HEK293T (cell line): ENCODE measurements around the gene SFTA2.

ENCODE experiments used
- CTCF ChIA-PET: fragments of 350-600 bp; formaldehyde crosslinking; extraction: SDS; loops from one replicate; lab custom pipeline; 2021; ENCODE audit warnings: antibody characterized with exemption, inconsistent platforms; lab: Yijun Ruan, JAX
- POLR2A ChIA-PET: fragments of 350-600 bp; formaldehyde crosslinking; extraction: SDS; loops from one replicate; lab custom pipeline; 2020; ENCODE audit warnings: antibody characterized with exemption, inconsistent platforms; lab: Yijun Ruan, JAX
- DNase-seq: peaks from one replicate; pipeline ENCODE4 v3.0.0; 2012; ENCODE audit warnings: mixed read lengths; ENCODE audit errors: extremely low spot score
- ARNT ChIP-seq: fragments of 450-650 bp; IDR thresholded peaks from 2 replicates; pipeline ENCODE4 v1.6.1; 2017; ENCODE audit warnings: mild to moderate bottlenecking
- BHLHE40 ChIP-seq: fragments of 450-650 bp; IDR thresholded peaks from 2 replicates; pipeline ENCODE4 v1.6.1; 2016; ENCODE audit warnings: mild to moderate bottlenecking, moderate library complexity, borderline replicate concordance
- CTBP1 ChIP-seq: fragments of 450-650 bp; IDR thresholded peaks from 2 replicates; pipeline ENCODE4 v1.6.1; 2016; ENCODE audit warnings: borderline replicate concordance
- ELF4 ChIP-seq: fragments of 450-650 bp; IDR thresholded peaks from 2 replicates; pipeline ENCODE4 v1.6.1; 2017; ENCODE audit warnings: antibody characterized with exemption
- FOXA1 ChIP-seq: fragments of 450-650 bp; IDR thresholded peaks from 2 replicates; pipeline ENCODE4 v1.6.1; 2016; ENCODE audit warnings: mild to moderate bottlenecking
- FOXK2 ChIP-seq: fragments of 450-650 bp; IDR thresholded peaks from 2 replicates; pipeline ENCODE4 v1.6.1; 2016; ENCODE audit warnings: mild to moderate bottlenecking
- FOXM1 ChIP-seq: fragments of 450-650 bp; IDR thresholded peaks from 2 replicates; pipeline ENCODE4 v1.6.1; 2017; ENCODE audit warnings: mild to moderate bottlenecking, borderline replicate concordance
- HDGF ChIP-seq: fragments of 450-650 bp; IDR thresholded peaks from 2 replicates; pipeline ENCODE4 v1.6.1; 2017; ENCODE audit warnings: antibody characterized with exemption, borderline replicate concordance
- L3MBTL2 ChIP-seq: fragments of 450-650 bp; conservative IDR thresholded peaks from 2 replicates; pipeline ENCODE4 v1.6.1; 2016; ENCODE audit warnings: mild to moderate bottlenecking
- LEF1 ChIP-seq: fragments of 450-650 bp; IDR thresholded peaks from 2 replicates; pipeline ENCODE4 v1.6.1; 2017; ENCODE audit warnings: mild to moderate bottlenecking, borderline replicate concordance
- NFRKB ChIP-seq: fragments of 450-650 bp; IDR thresholded peaks from 2 replicates; pipeline ENCODE4 v1.6.1; 2016; ENCODE audit warnings: mild to moderate bottlenecking, moderate library complexity
- PKNOX1 ChIP-seq: fragments of 450-650 bp; IDR thresholded peaks from 2 replicates; pipeline ENCODE4 v1.6.1; 2016
- SP1 ChIP-seq: fragments of 450-650 bp; IDR thresholded peaks from 2 replicates; pipeline ENCODE4 v1.6.1; 2017
- SUZ12 ChIP-seq: fragments of 450-650 bp; IDR thresholded peaks from 2 replicates; pipeline ENCODE4 v1.6.1; 2016; ENCODE audit warnings: mild to moderate bottlenecking
- TARDBP ChIP-seq: fragments of 450-650 bp; IDR thresholded peaks from 2 replicates; pipeline ENCODE4 v1.6.1; 2016
- ZNF384 ChIP-seq: fragments of 450-650 bp; IDR thresholded peaks from 2 replicates; pipeline ENCODE4 v1.6.1; 2016

SFTA2 gene

GRCh38 chr6:30890646-30891449 lies 41.1 kb downstream of the SFTA2 start:
- ChIA-PET CTCF (interaction anchor here (0.5 kb wide), 1 partner anchor 69 kb away, joined by 4 read pairs; no protein-coding TSS in a partner anchor), POLR2A (no interaction called here)
- TF ChIP-seq SP1 (no peak), L3MBTL2 (no peak), BHLHE40 (no peak), FOXA1 (no peak), ELF4 (no peak), LEF1 (no peak), FOXK2 (no peak), SUZ12 (no peak), HDGF (no peak), FOXM1 (no peak), CTBP1 (no peak), ARNT (no peak), PKNOX1 (no peak), NFRKB (no peak), TARDBP (no peak), ZNF384 (no peak)
- DNase-seq, result no peak

DNA sequence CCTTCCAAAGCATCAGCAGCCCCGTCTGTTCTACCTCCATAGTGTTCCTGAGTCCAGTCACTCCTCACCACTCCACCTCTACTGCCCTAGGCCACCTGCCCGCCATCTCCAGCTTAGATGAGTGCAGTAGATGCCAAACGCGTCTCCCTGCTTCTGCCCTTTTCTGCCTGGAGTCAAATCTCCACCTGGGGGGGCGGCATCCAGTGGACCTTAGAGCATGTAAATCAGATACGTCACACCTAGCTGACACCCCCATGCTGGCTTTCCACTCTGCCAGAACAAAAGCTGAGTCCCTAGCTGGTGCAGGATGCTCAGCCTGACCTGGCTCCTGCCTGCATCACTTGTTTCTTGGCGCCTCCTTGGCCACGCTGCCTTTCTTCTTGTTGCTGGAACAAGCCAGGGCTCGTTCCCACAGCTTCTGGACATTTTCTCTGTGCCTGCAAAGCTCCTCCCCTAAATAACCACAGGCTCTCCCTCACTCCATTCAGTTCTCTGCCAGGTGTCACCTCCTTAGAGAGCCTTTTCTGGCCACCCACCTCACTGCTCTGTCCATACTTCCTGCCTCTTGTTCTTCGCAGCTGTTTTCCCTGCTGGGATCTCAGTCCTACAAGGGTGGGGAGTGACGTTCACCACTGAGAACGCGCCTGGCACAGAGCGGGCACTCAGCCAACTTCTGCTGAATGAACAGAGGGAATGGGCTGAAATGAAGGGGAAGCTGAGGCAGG lies 41.9 kb downstream of the SFTA2 start:
- ChIA-PET POLR2A (no interaction called here), CTCF (interaction anchor here (0.5 to 1.7 kb wide), 3 partner anchors 21 to 68 kb away, joined by 3 to 4 read pairs (median 4); no protein-coding TSS in a partner anchor)

GRCh38 chr6:30889496-30889885 lies 42.5 kb downstream of the SFTA2 start:
- ChIA-PET POLR2A (interaction anchor here (1.6 kb wide), 1 partner anchor 18 kb away, joined by 5 read pairs; the partner anchor contains the start of gene GTF2H4), CTCF (interaction anchor here (0.6 to 1.7 kb wide), 4 partner anchors 21 to 198 kb away, joined by 3 to 8 read pairs (median 4); no protein-coding TSS in a partner anchor)
- TF ChIP-seq CTBP1 (no peak), BHLHE40 (no peak), SUZ12 (no peak), FOXA1 (no peak), ARNT (no peak), ZNF384 (no peak), L3MBTL2 (no peak), TARDBP (no peak), SP1 (no peak), FOXK2 (no peak), FOXM1 (no peak), PKNOX1 (no peak), LEF1 (no peak), NFRKB (no peak), ELF4 (no peak), HDGF (no peak)
- no peak for DNase-seq

More for the DNA sequence above, 41.9 kb downstream of the SFTA2 start:
- no peak for DNase-seq
- TF ChIP-seq ZNF384, result no peak
- no peak for TF ChIP-seq BHLHE40
- TF ChIP-seq ARNT, result no peak
- no peak for TF ChIP-seq SP1
- no peak for TF ChIP-seq PKNOX1
- TF ChIP-seq SUZ12, result no peak
- TF ChIP-seq CTBP1, result no peak
- TF ChIP-seq HDGF, result no peak
- TF ChIP-seq NFRKB, result no peak
- TF ChIP-seq TARDBP, result no peak
- TF ChIP-seq LEF1, result no peak
- no peak for TF ChIP-seq FOXK2
- no peak for TF ChIP-seq FOXM1
- TF ChIP-seq L3MBTL2, result no peak
- no peak for TF ChIP-seq ELF4
- no peak for TF ChIP-seq FOXA1

- DNase-seq, result no peak
- CTCF ChIA-PET, result interaction anchor here (0.6 to 1.7 kb wide), 4 partner anchors 20 to 198 kb away, joined by 3 to 8 read pairs (median 4); no protein-coding TSS in a partner anchor
- POLR2A ChIA-PET, result interaction anchor here (0.7 to 1.6 kb wide), 2 partner anchors 19 to 333 kb away, joined by 3 to 5 read pairs; partner anchors contain the start of gene GTF2H4
- no peak for TF ChIP-seq CTBP1
- TF ChIP-seq HDGF, result no peak
- no peak for TF ChIP-seq FOXA1
- TF ChIP-seq SP1, result no peak
- no peak for TF ChIP-seq LEF1
- TF ChIP-seq BHLHE40, result no peak
- TF ChIP-seq ZNF384, result no peak
- no peak for TF ChIP-seq L3MBTL2
- no peak for TF ChIP-seq ELF4
- no peak for TF ChIP-seq FOXK2
- no peak for TF ChIP-seq SUZ12
- no peak for TF ChIP-seq ARNT
- TF ChIP-seq PKNOX1, result no peak
- no peak for TF ChIP-seq TARDBP
- TF ChIP-seq FOXM1, result no peak
- no peak for TF ChIP-seq NFRKB
Observed at GRCh38 chr6:30888816-30889495, 43.0 kb downstream of the SFTA2 start.
